ENCODE data around the gene CRYBG3. TPM values are rescaled to one million over a fixed set of nuclear protein-coding genes. Genes with fewer than 3 reads are reported as not detected.
A peak's percentile ranks its signal among the peaks of the same experiment; 100 is the strongest.
"Not testable (repeated sequence)": the region's sequence is repeated elsewhere in the genome, so short reads cannot be mapped to it uniquely, and the experiment has no call there.

Gene CRYBG3
- polyA plus RNA-seq, 6 donors from 2014 or later = 0.76 to 2.9 (median 1.5) TPM

- peak overlapping the region; percentile 89 to 98 (median 95) for H3K4me3 Mint-ChIP-seq
- no peaks in the 10 kb centered on the region for H3K9me3 Mint-ChIP-seq
- ATAC-seq (ENCODE audit: low read depth in 2 of 2) (no peak), DNase-seq (no peak)
- H3K27me3 Mint-ChIP-seq = peaks cover 5 to 20% (median 16%) of the 10 kb centered on the region in 3 donors
- peak overlapping the region in 4 of 6 donors; percentile 21 to 87 (median 64) for H3K27ac Mint-ChIP-seq
- peaks cover 0 to 7% of the 10 kb centered on the region in 2 donors for H3K36me3 Mint-ChIP-seq
- peaks cover 15 to 25% (median 23%) of the 10 kb centered on the region in 3 donors for H3K4me1 Mint-ChIP-seq
Observed at GRCh38 chr3:97823046-97824004, 1.5 kb downstream of the CRYBG3 start.

GRCh38 chr3:97825101-97825500, 3.3 kb downstream of the CRYBG3 start:
- Mint-ChIP-seq H3K4me3 (no peak overlapping the region), H3K27me3 (peaks cover 5 to 17% (median 13%) of the 10 kb centered on the region in 3 donors), H3K4me1 (peaks cover 15 to 25% (median 23%) of the 10 kb centered on the region in 3 donors), H3K9me3 (no peaks in the 10 kb centered on the region), H3K27ac (no peak overlapping the region), H3K36me3 (peaks cover 0 to 7% of the 10 kb centered on the region in 2 donors)
- ATAC-seq (ENCODE audit: low read depth in 2 of 2) (no peak), DNase-seq (no peak)

- DNase-seq (no peak), ATAC-seq (ENCODE audit: low read depth in 2 of 2) (no peak)
- H3K36me3 Mint-ChIP-seq = peaks cover 0 to 5% of the 10 kb centered on the region in 2 donors
- peaks cover 0 to 6% (median 2%) of the 10 kb centered on the region in 7 donors for H3K9me3 Mint-ChIP-seq
- H3K4me3 Mint-ChIP-seq = no peak overlapping the region
- peak overlapping the region in 1 of 6 donors; percentile 29 for H3K27ac Mint-ChIP-seq
- H3K4me1 Mint-ChIP-seq = peaks cover 4 to 8% (median 7%) of the 10 kb centered on the region in 3 donors
- H3K27me3 Mint-ChIP-seq = peaks cover 0 to 10% (median 5%) of the 10 kb centered on the region in 3 donors
Observed at GRCh38 chr3:97827741-97828471, 6.1 kb downstream of the CRYBG3 start.

- Mint-ChIP-seq H3K36me3 (peaks cover 0 to 8% of the 10 kb centered on the region in 2 donors), H3K9me3 (peaks cover 0 to 6% (median 2%) of the 10 kb centered on the region in 7 donors), H3K4me1 (no peaks in the 10 kb centered on the region), H3K27me3 (no peaks in the 10 kb centered on the region), H3K4me3 (no peak overlapping the region), H3K27ac (peak overlapping the region in 1 of 6 donors; percentile 0)
- DNase-seq = no peak
- no peak for ATAC-seq (ENCODE audit: low read depth in 2 of 2)
Observed at GRCh38 chr3:97829198-97829597, 7.4 kb downstream of the CRYBG3 start.

- DNase-seq (no peak), ATAC-seq (ENCODE audit: low read depth in 2 of 2) (no peak)
- Mint-ChIP-seq H3K4me1 (no peaks in the 10 kb centered on the region), H3K36me3 (peaks cover 0 to 8% of the 10 kb centered on the region in 2 donors), H3K27me3 (no peaks in the 10 kb centered on the region), H3K9me3 (peaks cover 0 to 6% (median 2%) of the 10 kb centered on the region in 7 donors), H3K4me3 (no peak overlapping the region), H3K27ac (no peak overlapping the region)
Observed at GRCh38 chr3:97830638-97831037, 8.8 kb downstream of the CRYBG3 start.

- no peak for DNase-seq
- Mint-ChIP-seq H3K9me3 (peaks cover 0 to 6% (median 2%) of the 10 kb centered on the region in 7 donors), H3K36me3 (peaks cover 0 to 8% of the 10 kb centered on the region in 2 donors), H3K27me3 (no peaks in the 10 kb centered on the region), H3K27ac (no peak overlapping the region), H3K4me3 (no peak overlapping the region), H3K4me1 (no peaks in the 10 kb centered on the region)
- no peak for ATAC-seq (ENCODE audit: low read depth in 2 of 2)
Observed at GRCh38 chr3:97831140-97831539, 9.3 kb downstream of the CRYBG3 start.

- not testable (repeated sequence) for H3K4me1 Mint-ChIP-seq; H3K4me3 Mint-ChIP-seq; H3K9me3 Mint-ChIP-seq; DNase-seq; ATAC-seq (ENCODE audit: low read depth in 2 of 2); H3K27me3 Mint-ChIP-seq; H3K36me3 Mint-ChIP-seq
- peak overlapping the region in 2 of 6 donors; percentile 25 to 38 for H3K27ac Mint-ChIP-seq
Observed at GRCh38 chr3:97833184-97833583, 11.4 kb downstream of the CRYBG3 start.

GRCh38 chr3:97835761-97836160, 13.9 kb downstream of the CRYBG3 start:
- no peak for ATAC-seq (ENCODE audit: low read depth in 2 of 2)
- Mint-ChIP-seq H3K4me3 (no peak overlapping the region), H3K27me3 (no peaks in the 10 kb centered on the region), H3K4me1 (peaks cover 0 to 2% (median 0%) of the 10 kb centered on the region in 3 donors), H3K27ac (no peak overlapping the region), H3K9me3 (peaks cover 0 to 6% (median 2%) of the 10 kb centered on the region in 7 donors), H3K36me3 (peaks cover 0 to 8% of the 10 kb centered on the region in 2 donors)
- no peak for DNase-seq

GRCh38 chr3:97838393-97838792, 16.6 kb downstream of the CRYBG3 start:
- Mint-ChIP-seq H3K4me1 (peaks cover 0 to 2% (median 0%) of the 10 kb centered on the region in 3 donors), H3K4me3 (no peak overlapping the region), H3K27me3 (no peaks in the 10 kb centered on the region), H3K27ac (peak overlapping the region in 1 of 6 donors; percentile 21), H3K9me3 (no peaks in the 10 kb centered on the region), H3K36me3 (no peaks in the 10 kb centered on the region)
- no peak for DNase-seq
- ATAC-seq (ENCODE audit: low read depth in 2 of 2) = no peak

- H3K36me3 Mint-ChIP-seq = no peaks in the 10 kb centered on the region
- DNase-seq = no peak
- ATAC-seq (ENCODE audit: low read depth in 2 of 2) = no peak
- peaks cover 0 to 2% (median 0%) of the 10 kb centered on the region in 3 donors for H3K4me1 Mint-ChIP-seq
- no peaks in the 10 kb centered on the region for H3K9me3 Mint-ChIP-seq
- H3K27ac Mint-ChIP-seq = peak overlapping the region in 2 of 6 donors; percentile 27 to 36
- no peaks in the 10 kb centered on the region for H3K27me3 Mint-ChIP-seq
- H3K4me3 Mint-ChIP-seq = no peak overlapping the region
Observed at GRCh38 chr3:97839944-97840343, 18.1 kb downstream of the CRYBG3 start.

- no peak overlapping the region for H3K27ac Mint-ChIP-seq
Observed at GRCh38 chr3:97841304-97841703, 19.5 kb downstream of the CRYBG3 start.

GRCh38 chr3:97841956-97842355, 20.1 kb downstream of the CRYBG3 start:
- peaks cover 0 to 2% (median 0%) of the 10 kb centered on the region in 3 donors for H3K4me1 Mint-ChIP-seq
- no peaks in the 10 kb centered on the region for H3K27me3 Mint-ChIP-seq
- H3K9me3 Mint-ChIP-seq = no peaks in the 10 kb centered on the region
- H3K36me3 Mint-ChIP-seq = no peaks in the 10 kb centered on the region
- H3K4me3 Mint-ChIP-seq = no peak overlapping the region
- DNase-seq = no peak
- H3K27ac Mint-ChIP-seq = no peak overlapping the region
- no peak for ATAC-seq (ENCODE audit: low read depth in 2 of 2)

More at GRCh38 chr3:97841304-97841703, 19.5 kb downstream of the CRYBG3 start:
- Mint-ChIP-seq H3K4me1 (peaks cover 0 to 2% (median 0%) of the 10 kb centered on the region in 3 donors), H3K9me3 (no peaks in the 10 kb centered on the region), H3K27me3 (no peaks in the 10 kb centered on the region), H3K36me3 (no peaks in the 10 kb centered on the region), H3K4me3 (no peak overlapping the region)
- DNase-seq (no peak), ATAC-seq (ENCODE audit: low read depth in 2 of 2) (no peak)

- Mint-ChIP-seq H3K27me3 (no peaks in the 10 kb centered on the region), H3K4me3 (no peak overlapping the region), H3K4me1 (no peaks in the 10 kb centered on the region), H3K27ac (no peak overlapping the region), H3K36me3 (peaks cover 0 to 6% of the 10 kb centered on the region in 2 donors), H3K9me3 (peaks cover 0 to 7% (median 4%) of the 10 kb centered on the region in 7 donors)
- ATAC-seq (ENCODE audit: low read depth in 2 of 2) (no peak), DNase-seq (no peak)
Observed at GRCh38 chr3:97848779-97849178, 27.0 kb downstream of the CRYBG3 start.

All from naive B cell (primary cell).